ENCODE data around the gene DSCAM. TPM values are rescaled to one million over a fixed set of nuclear protein-coding genes. Genes with fewer than 3 reads are reported as not detected.

DSCAM gene
- total and polyA plus RNA-seq, 2 experiments from 2014 or later: 0.23 to 0.42 TPM

GRCh38 chr21:40795313-40795712, 51.6 kb downstream of the DSCAM start:
- H3K4me1 ChIP-seq (ENCODE audit: low read depth): no peaks in the 10 kb centered on the region
- no peaks in the 10 kb centered on the region for H3K9me3 ChIP-seq (ENCODE audit: low read depth)
- no peak for TF ChIP-seq CTCF (IDR thresholded peaks at IDR 0.05; ENCODE audit: low read depth, low read length)
- no peak overlapping the region for H3K4me3 ChIP-seq
- H3K36me3 ChIP-seq: no peaks in the 10 kb centered on the region
- no peaks in the 10 kb centered on the region for H3K27me3 ChIP-seq
- H3K27ac ChIP-seq: no peak overlapping the region
- DNase-seq (ENCODE audit: low read depth in 1 of 2, low spot score in 1 of 2): no peak

DNA sequence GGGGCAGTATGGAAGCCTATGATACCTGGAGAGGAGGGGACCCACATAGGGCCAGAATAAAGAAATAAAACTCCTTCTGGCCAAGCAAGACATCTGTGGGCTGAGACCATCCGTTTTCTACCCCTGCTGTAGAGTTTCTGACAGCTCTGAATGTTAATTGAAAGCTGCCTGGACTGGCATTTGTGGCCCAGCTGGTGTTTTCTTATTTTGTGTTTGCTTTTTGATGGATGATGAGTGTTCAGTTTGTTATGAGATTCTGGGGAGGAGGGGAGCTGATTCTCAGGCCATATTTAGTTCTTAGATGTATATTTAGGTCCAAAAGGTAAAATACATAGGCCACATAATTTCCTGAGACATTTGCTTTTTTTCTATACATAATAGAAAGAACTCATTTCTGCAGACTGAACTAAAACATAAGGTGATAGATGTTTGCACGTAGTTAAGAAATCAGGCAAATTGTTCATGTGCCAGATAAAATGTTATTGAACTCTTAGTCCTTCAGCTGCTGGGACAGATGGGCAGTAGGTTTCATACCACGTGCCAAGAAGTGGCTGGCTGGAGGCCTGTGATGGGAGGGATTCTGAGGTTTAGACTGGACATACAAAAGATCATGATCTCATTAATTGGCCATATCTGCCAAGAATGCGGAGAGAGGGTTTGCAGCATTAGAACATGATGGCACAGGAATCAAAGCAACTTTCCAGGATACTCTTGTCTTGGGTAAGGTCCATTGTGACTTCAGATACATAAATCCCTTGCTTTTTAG, 54.1 kb downstream of the DSCAM start:
- H3K36me3 ChIP-seq: no peaks in the 10 kb centered on the region
- no peak for DNase-seq (ENCODE audit: low read depth in 1 of 2, low spot score in 1 of 2)
- no peak for TF ChIP-seq CTCF (IDR thresholded peaks at IDR 0.05; ENCODE audit: low read depth, low read length)
- H3K9me3 ChIP-seq (ENCODE audit: low read depth): no peaks in the 10 kb centered on the region
- no peak overlapping the region for H3K4me3 ChIP-seq
- H3K27ac ChIP-seq: no peak overlapping the region
- no peaks in the 10 kb centered on the region for H3K27me3 ChIP-seq
- peaks cover 10% of the 10 kb centered on the region for H3K4me1 ChIP-seq (ENCODE audit: low read depth)

- H3K9me3 ChIP-seq (ENCODE audit: low read depth): no peaks in the 10 kb centered on the region
- H3K27ac ChIP-seq: no peak overlapping the region
- no peaks in the 10 kb centered on the region for H3K36me3 ChIP-seq
- no peak overlapping the region for H3K4me3 ChIP-seq
- peaks cover 10% of the 10 kb centered on the region for H3K4me1 ChIP-seq (ENCODE audit: low read depth)
- no peak for TF ChIP-seq CTCF (IDR thresholded peaks at IDR 0.05; ENCODE audit: low read depth, low read length)
- H3K27me3 ChIP-seq: no peaks in the 10 kb centered on the region
- DNase-seq (ENCODE audit: low read depth in 1 of 2, low spot score in 1 of 2): no peak
Observed at GRCh38 chr21:40788635-40789034, 58.3 kb downstream of the DSCAM start.

GRCh38 chr21:40783404-40783803, 63.6 kb downstream of the DSCAM start:
- Histone ChIP-seq H3K4me1 (ENCODE audit: low read depth) (peaks cover 4% of the 10 kb centered on the region), H3K27ac (no peak overlapping the region), H3K27me3 (no peaks in the 10 kb centered on the region), H3K9me3 (ENCODE audit: low read depth) (no peaks in the 10 kb centered on the region), H3K4me3 (no peak overlapping the region), H3K36me3 (no peaks in the 10 kb centered on the region)
- TF ChIP-seq CTCF (IDR thresholded peaks at IDR 0.05; ENCODE audit: low read depth, low read length): no peak
- no peak for DNase-seq (ENCODE audit: low read depth in 1 of 2, low spot score in 1 of 2)

GRCh38 chr21:40770435-40771055, 76.4 kb downstream of the DSCAM start:
- H3K9me3 ChIP-seq (ENCODE audit: low read depth): no peaks in the 10 kb centered on the region
- no peak for DNase-seq (ENCODE audit: low read depth in 1 of 2, low spot score in 1 of 2)
- no peak for TF ChIP-seq CTCF (IDR thresholded peaks at IDR 0.05; ENCODE audit: low read depth, low read length)

More at GRCh38 chr21:40770435-40771055, 76.4 kb downstream of the DSCAM start:
- Histone ChIP-seq H3K36me3 (no peaks in the 10 kb centered on the region), H3K4me3 (no peak overlapping the region), H3K4me1 (ENCODE audit: low read depth) (peaks cover 5% of the 10 kb centered on the region), H3K27ac (no peak overlapping the region), H3K27me3 (no peaks in the 10 kb centered on the region)
